A549 (cell line): ENCODE measurements around the gene GRIK4. TPM values are rescaled to one million over a fixed set of nuclear protein-coding genes. Genes with fewer than 3 reads are reported as not detected.

Source experiments
- ATAC-seq, 2 experiments: fragments of 200-7000 bp in 1 of 2; fragments of >200 bp in 1 of 2; cut with Nextera tagmentation in 1 of 2; cut with Tn5 transposase in 1 of 2; 3 replicates each; pipeline versions ENCODE4 v1.8.0 to v1.9.1; 2018 to 2020; ENCODE audit warnings: mild to moderate bottlenecking in 1 of 2, moderate library complexity in 1 of 2
- CTCF ChIA-PET: fragments of 300-600 bp; sonication (Branson Sonifier 250); formaldehyde crosslinking; extraction: SDS; loops from one replicate; lab custom pipeline; 2021; ENCODE audit warnings: antibody characterized with exemption, inconsistent platforms; lab: Yijun Ruan, JAX
- POLR2A ChIA-PET: fragments of 350-600 bp; formaldehyde crosslinking; extraction: SDS; loops from one replicate; lab custom pipeline; 2021; ENCODE audit warnings: antibody characterized with exemption, inconsistent platforms; lab: Yijun Ruan, JAX
- DNase-seq, 2 experiments: peaks; one replicate each; pipeline versions ENCODE4 v3.0.0 to v3.0.0-alpha.2; 2011 to 2016; ENCODE audit warnings: low read depth in 1 of 2, low spot score in 1 of 2
- FAIRE-seq: peaks from 2 replicates; lab custom pipeline; 2011; peaks lifted over from hg19 to GRCh38; lab: Jason Lieb, UNC
- H3K27ac ChIP-seq, 2 experiments: fragments of >200 bp; sonication (Bioruptor Twin); formaldehyde crosslinking; 3 replicates each; pipeline ENCODE4 v1.5.1; 2016 to 2017
- H3K4me1 ChIP-seq: fragments of >200 bp; sonication (Bioruptor Twin); formaldehyde crosslinking; 3 replicates; pipeline ENCODE4 v1.6.1; 2016
- H3K4me2 ChIP-seq: fragments of >200 bp; sonication (Bioruptor Twin); formaldehyde crosslinking; 3 replicates; pipeline ENCODE4 v1.6.1; 2016
- H3K4me3 ChIP-seq: fragments of >200 bp; sonication (Bioruptor Twin); formaldehyde crosslinking; 3 replicates; pipeline ENCODE4 v1.5.1; 2016
- H3K9me3 ChIP-seq: fragments of >200 bp; sonication (Bioruptor Twin); formaldehyde crosslinking; 3 replicates; pipeline ENCODE4 v1.6.1; 2016
- BHLHE40 ChIP-seq: IDR thresholded peaks from 2 replicates; pipeline ENCODE4 v1.6.1; 2012; ENCODE audit warnings: low read depth, low read length, inconsistent platforms
- CHD4 ChIP-seq: fragments of 200-600 bp; sonication (generic); IDR thresholded peaks from 2 replicates; pipeline ENCODE4 v1.6.1; 2016; ENCODE audit warnings: antibody characterized with exemption, mild to moderate bottlenecking, borderline replicate concordance
- HDAC2 ChIP-seq: fragments of 200-600 bp; sonication (generic); IDR thresholded peaks from 2 replicates; pipeline ENCODE4 v1.6.1; 2016
- HEYL ChIP-seq: fragments of 250-450 bp; sonication (Bioruptor Pico); IDR thresholded peaks from 2 replicates; pipeline ENCODE4 v1.8.0; 2021; ENCODE audit warnings: mild to moderate bottlenecking, moderate library complexity
- HOXB13 ChIP-seq: fragments of 250-450 bp; sonication (Bioruptor Pico); IDR thresholded peaks from 2 replicates; pipeline ENCODE4 v1.5.0; 2020; ENCODE audit warnings: low read depth, mild to moderate bottlenecking, moderate library complexity
- JUN ChIP-seq, 2 experiments: fragments of >200 bp; sonication (Bioruptor Twin); formaldehyde crosslinking; IDR thresholded peaks; 2 replicates in 1 of 2; 3 replicates in 1 of 2; pipeline ENCODE4 v1.6.1; 2016 to 2017
- MAZ ChIP-seq: fragments of 150-350 bp; IDR thresholded peaks from 2 replicates; pipeline ENCODE4 v1.6.1; 2014; ENCODE audit warnings: antibody characterized with exemption, low read depth, low read length, borderline replicate concordance
- NFE2L2 ChIP-seq: fragments of 150-350 bp; conservative IDR thresholded peaks from 2 replicates; pipeline ENCODE4 v1.6.1; 2014; ENCODE audit warnings: low read length
- PHF8 ChIP-seq: fragments of 200-600 bp; sonication (generic); IDR thresholded peaks from 2 replicates; pipeline ENCODE4 v1.6.1; 2016; ENCODE audit warnings: low read depth, mild to moderate bottlenecking, antibody characterized with exemption, moderate library complexity, borderline replicate concordance
- POLR2AphosphoS2 ChIP-seq: conservative IDR thresholded peaks from 2 replicates; pipeline ENCODE4 v1.6.1; 2012; ENCODE audit warnings: low read length, improper control_type of control experiment, inconsistent platforms
- RCOR1 ChIP-seq: fragments of 150-350 bp; IDR thresholded peaks from 2 replicates; pipeline ENCODE4 v1.6.1; 2014; ENCODE audit warnings: antibody characterized with exemption, low read length, low read depth
- SMC3 ChIP-seq: fragments of >200 bp; sonication (Bioruptor Twin); formaldehyde crosslinking; IDR thresholded peaks from 3 replicates; pipeline ENCODE4 v1.6.1; 2018; ENCODE audit warnings: inconsistent platforms
- TFCP2L1 ChIP-seq: fragments of 250-450 bp; sonication (Bioruptor Pico); IDR thresholded peaks from 2 replicates; pipeline ENCODE4 v1.5.0; 2021; ENCODE audit warnings: mild to moderate bottlenecking
- TP53 ChIP-seq: fragments of 250-450 bp; sonication (Bioruptor Pico); IDR thresholded peaks from 2 replicates; pipeline ENCODE4 v1.5.0; 2021; ENCODE audit warnings: mild to moderate bottlenecking, moderate library complexity
- ZNF302 ChIP-seq: fragments of 250-450 bp; sonication (Bioruptor Pico); IDR thresholded peaks from 2 replicates; pipeline ENCODE4 v1.9.0; 2021; ENCODE audit warnings: inconsistent platforms, mild to moderate bottlenecking, moderate library complexity
- ZSCAN20 ChIP-seq: fragments of 250-450 bp; sonication (Bioruptor Pico); IDR thresholded peaks from 2 replicates; pipeline ENCODE4 v1.8.0; 2022; ENCODE audit warnings: mild to moderate bottlenecking, moderate library complexity
- WGBS: methylation state at CpG from one replicate; pipeline ENCODE4 v1.1.6; 2017; ENCODE audit errors: missing lambda C conversion rate; 5-methylcytosine and 5-hydroxymethylcytosine counted together
- polyA plus RNA-seq, 4 experiments: library from polyadenylated mRNA; depleted of rRNA in 3 of 4; stranded (reverse); fragments of >200 nt; fragmentation: RNase III in 1 of 4; extraction: RNeasy Plus Mini Kit Qiagen cat#74134 plus additional on column Dnase treatment in 1 of 4; gene quantifications; 2 replicates in 3 of 4; 3 replicates in 1 of 4; pipeline ENCODE4 v1.2.3, GENCODE V29; 2011 to 2017
- TF ChIP-seq, protein P1 (sequence below): fragments of 250-450 bp; sonication (Bioruptor Pico); IDR thresholded peaks from 2 replicates; pipeline ENCODE4 v1.5.0; 2021; ENCODE audit warnings: mild to moderate bottlenecking, moderate library complexity, borderline replicate concordance
- TF ChIP-seq, protein P2 (sequence below): fragments of >200 bp; sonication (Bioruptor Twin); formaldehyde crosslinking; IDR thresholded peaks from 2 replicates; pipeline ENCODE4 v1.6.1; 2016
- TF ChIP-seq, protein P3 (sequence below): IDR thresholded peaks from 2 replicates; pipeline ENCODE4 v1.6.1; 2012
- TF ChIP-seq, protein P4 (sequence below): fragments of 450-650 bp; IDR thresholded peaks from 2 replicates; pipeline ENCODE4 v1.6.1; 2014; ENCODE audit warnings: antibody characterized with exemption

GRIK4 gene
- polyA plus RNA-seq, 2 of the 4 experiments (the other 2 are of a cell fraction): 0.01 TPM; not detected in 1

DNA sequence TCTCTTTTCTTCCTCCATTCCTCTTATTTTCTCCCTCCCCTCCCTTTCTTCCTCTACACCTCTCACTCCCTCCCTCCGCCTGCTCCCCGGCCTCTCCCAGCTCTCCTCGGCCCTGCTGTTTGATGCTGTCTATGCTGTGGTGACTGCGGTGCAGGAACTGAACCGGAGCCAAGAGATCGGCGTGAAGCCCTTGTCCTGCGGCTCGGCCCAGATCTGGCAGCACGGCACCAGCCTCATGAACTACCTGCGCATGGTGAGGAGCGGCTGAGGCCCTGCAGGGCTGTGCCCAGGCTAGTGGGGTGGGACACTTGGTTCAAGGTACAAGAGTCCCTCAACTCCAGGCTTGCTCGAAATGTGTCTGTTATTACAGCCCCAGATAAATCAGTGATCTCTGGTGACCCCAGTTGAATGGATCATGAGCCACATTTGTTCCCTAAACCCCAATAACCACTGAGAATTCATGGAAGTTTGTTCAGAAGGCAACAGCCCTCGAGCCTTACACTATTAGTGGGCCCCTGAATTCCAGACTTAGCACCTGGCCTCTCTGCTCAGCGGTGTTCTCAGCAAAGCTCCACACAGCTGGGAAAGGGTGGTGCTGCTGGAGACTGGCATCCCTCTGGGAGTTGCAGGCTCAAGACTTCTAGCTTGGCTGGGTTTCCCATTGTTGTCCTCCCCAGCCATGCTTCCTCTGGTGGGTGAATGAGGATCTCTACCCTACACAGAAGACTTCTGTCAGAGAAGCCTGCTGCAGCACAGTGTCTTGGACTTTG lies 362.6 kb downstream of the GRIK4 start:
- H3K4me2 ChIP-seq: no peak overlapping the region
- TF ChIP-seq TFCP2L1 (CRISPR knock-in tag) (no peak), ZNF302 (CRISPR knock-in tag) (no peak)
- no peak for DNase-seq
- no peaks in the 10 kb centered on the region for H3K9me3 ChIP-seq
- H3K27ac ChIP-seq: no peak overlapping the region
- ChIA-PET CTCF (no interaction called here), POLR2A (no interaction called here)
- H3K4me3 ChIP-seq: no peak overlapping the region
- H3K4me1 ChIP-seq: no peaks in the 10 kb centered on the region
- 40% methylated on average over 4 of the region's 15 CpGs for WGBS
- ATAC-seq: no peak
- FAIRE-seq: no peak

DNA sequence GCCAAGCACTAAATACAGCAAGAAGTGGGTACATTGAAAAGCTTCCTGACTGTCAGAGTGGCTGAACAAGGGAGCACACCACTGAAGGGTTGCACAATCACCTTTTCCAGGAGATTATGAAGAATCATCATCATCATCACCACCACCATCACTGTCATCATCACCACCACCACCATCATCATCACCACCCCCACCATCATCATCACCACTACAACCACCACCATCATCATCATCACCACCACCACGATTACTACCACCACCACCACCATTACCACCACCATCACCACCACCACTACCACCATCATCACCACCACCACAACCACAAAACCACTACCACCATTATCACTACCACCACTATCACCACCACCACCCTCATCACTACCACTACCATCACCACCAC lies 364.4 kb downstream of the GRIK4 start:
- CTCF ChIA-PET: interaction anchor here (1.3 kb wide), 1 partner anchor 74 kb away, joined by 3 read pairs; no protein-coding TSS in a partner anchor
- ATAC-seq (no peak), FAIRE-seq (no peak), DNase-seq (no peak)
- 0% methylated on average over 1 of the region's 1 CpG for WGBS
- Histone ChIP-seq H3K27ac (no peak overlapping the region), H3K9me3 (no peaks in the 10 kb centered on the region), H3K4me1 (no peaks in the 10 kb centered on the region), H3K4me3 (no peak overlapping the region), H3K4me2 (no peak overlapping the region)
- POLR2A ChIA-PET: no interaction called here
- TF ChIP-seq BHLHE40: no peak
- TF ChIP-seq NFE2L2: no peak
- no peak for TF ChIP-seq MAZ

DNA sequence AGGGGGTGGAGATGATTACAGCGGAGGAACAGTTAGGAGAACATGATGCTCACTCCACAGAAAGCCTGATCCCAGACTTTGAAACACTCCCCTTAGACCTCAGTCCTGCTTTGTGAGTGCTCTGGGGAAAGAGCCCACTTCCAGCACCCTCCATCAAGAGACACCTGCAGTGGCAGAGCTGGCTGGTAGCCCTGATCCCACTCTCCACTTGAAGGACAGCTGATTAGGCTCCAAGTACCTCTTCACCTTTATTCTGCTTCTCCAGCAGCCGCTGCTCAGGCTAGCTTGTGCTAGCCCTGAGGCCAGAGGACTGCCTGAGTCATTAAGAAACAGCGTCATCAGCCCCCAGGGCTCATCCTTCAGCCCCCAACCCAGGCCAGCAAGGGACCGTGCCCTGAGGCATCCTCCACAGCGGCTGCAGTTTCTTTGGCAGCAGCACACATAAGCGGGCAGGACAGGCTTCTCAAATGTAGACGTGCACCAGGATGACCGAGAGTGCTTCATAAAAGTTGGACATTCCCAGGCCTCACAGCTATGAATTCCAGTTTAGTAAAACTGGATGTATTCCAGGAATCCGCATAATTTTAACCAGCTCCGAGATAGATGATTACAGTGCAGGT lies 366.3 kb downstream of the GRIK4 start:
- POLR2A ChIA-PET: no interaction called here
- H3K4me2 ChIP-seq: no peak overlapping the region
- WGBS: 29% methylated on average over 8 of the region's 10 CpGs

More for the DNA sequence above, 366.3 kb downstream of the GRIK4 start:
- CTCF ChIA-PET: interaction anchor here (0.6 kb wide), 1 partner anchor 441 kb away, joined by 3 read pairs; no protein-coding TSS in a partner anchor
- Histone ChIP-seq H3K4me3 (no peak overlapping the region), H3K27ac (no peak overlapping the region), H3K4me1 (no peaks in the 10 kb centered on the region), H3K9me3 (no peaks in the 10 kb centered on the region)
- no peak for ATAC-seq
- no peak for DNase-seq
- FAIRE-seq: no peak
- TF ChIP-seq, protein P1, sequence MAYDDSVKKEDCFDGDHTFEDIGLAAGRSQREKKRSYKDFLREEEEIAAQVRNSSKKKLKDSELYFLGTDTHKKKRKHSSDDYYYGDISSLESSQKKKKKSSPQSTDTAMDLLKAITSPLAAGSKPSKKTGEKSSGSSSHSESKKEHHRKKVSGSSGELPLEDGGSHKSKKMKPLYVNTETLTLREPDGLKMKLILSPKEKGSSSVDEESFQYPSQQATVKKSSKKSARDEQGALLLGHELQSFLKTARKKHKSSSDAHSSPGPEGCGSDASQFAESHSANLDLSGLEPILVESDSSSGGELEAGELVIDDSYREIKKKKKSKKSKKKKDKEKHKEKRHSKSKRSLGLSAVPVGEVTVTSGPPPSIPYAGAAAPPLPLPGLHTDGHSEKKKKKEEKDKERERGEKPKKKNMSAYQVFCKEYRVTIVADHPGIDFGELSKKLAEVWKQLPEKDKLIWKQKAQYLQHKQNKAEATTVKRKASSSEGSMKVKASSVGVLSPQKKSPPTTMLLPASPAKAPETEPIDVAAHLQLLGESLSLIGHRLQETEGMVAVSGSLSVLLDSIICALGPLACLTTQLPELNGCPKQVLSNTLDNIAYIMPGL (CRISPR knock-in tag): no peak
- TF ChIP-seq RCOR1 (no peak), TFCP2L1 (CRISPR knock-in tag) (no peak), POLR2AphosphoS2 (no peak), HDAC2 (no peak), TP53 (CRISPR knock-in tag) (no peak), CHD4 (no peak), JUN (IDR thresholded peaks at IDR 0.05) (no peak), SMC3 (no peak), ZSCAN20 (no peak), HEYL (CRISPR knock-in tag) (no peak), HOXB13 (CRISPR knock-in tag) (no peak), PHF8 (no peak), ZNF302 (CRISPR knock-in tag) (no peak)
- TF ChIP-seq, protein P2, sequence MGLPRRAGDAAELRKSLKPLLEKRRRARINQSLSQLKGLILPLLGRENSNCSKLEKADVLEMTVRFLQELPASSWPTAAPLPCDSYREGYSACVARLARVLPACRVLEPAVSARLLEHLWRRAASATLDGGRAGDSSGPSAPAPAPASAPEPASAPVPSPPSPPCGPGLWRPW: no peak
- TF ChIP-seq, protein P3, sequence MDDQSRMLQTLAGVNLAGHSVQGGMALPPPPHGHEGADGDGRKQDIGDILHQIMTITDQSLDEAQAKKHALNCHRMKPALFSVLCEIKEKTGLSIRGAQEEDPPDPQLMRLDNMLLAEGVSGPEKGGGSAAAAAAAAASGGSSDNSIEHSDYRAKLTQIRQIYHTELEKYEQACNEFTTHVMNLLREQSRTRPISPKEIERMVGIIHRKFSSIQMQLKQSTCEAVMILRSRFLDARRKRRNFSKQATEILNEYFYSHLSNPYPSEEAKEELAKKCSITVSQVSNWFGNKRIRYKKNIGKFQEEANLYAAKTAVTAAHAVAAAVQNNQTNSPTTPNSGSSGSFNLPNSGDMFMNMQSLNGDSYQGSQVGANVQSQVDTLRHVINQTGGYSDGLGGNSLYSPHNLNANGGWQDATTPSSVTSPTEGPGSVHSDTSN: no peak
- TF ChIP-seq, protein P4, sequence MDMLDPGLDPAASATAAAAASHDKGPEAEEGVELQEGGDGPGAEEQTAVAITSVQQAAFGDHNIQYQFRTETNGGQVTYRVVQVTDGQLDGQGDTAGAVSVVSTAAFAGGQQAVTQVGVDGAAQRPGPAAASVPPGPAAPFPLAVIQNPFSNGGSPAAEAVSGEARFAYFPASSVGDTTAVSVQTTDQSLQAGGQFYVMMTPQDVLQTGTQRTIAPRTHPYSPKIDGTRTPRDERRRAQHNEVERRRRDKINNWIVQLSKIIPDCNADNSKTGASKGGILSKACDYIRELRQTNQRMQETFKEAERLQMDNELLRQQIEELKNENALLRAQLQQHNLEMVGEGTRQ: no peak
- TF ChIP-seq, all 56 proteins: peak for 0
